Body of pancreas (tissue), 4 donors: ENCODE results near the gene NUDT13. TPM values are rescaled to one million over a fixed set of nuclear protein-coding genes. Genes with fewer than 3 reads are reported as not detected.

Experiments used
- ATAC-seq: fragments of 150-250 bp; one replicate; pipeline ENCODE4 v1.9.1; 2016
- DNase-seq, 4 donors: peaks; one replicate each; pipeline ENCODE4 v3.0.0-alpha.2; 2019
- H3K27ac ChIP-seq, 4 donors: fragments of 200-600 bp; sonication (generic); 1 replicate in 3 of 4; 2 replicates in 1 of 4; pipeline versions ENCODE4 v1.5.1 to v1.6.1; 2016 to 2019; ENCODE audit warnings: mild to moderate bottlenecking in 1 of 4, mixed read lengths in 1 of 4, moderate library complexity in 1 of 4
- H3K27me3 ChIP-seq, 2 donors: fragments of 200-600 bp; sonication (generic); one replicate each; pipeline ENCODE4 v1.6.0; 2016; ENCODE audit warnings: mild to moderate bottlenecking in 1 of 2
- H3K36me3 ChIP-seq, 2 donors: fragments of 200-600 bp; sonication (generic); replicated peaks in 1 of 2; 2 replicates each; pipeline ENCODE4 v1.5.1; 2016; ENCODE audit warnings: low read depth in 2 of 2; ENCODE audit not compliant: insufficient read depth in 1 of 2
- H3K4me1 ChIP-seq: fragments of 200-600 bp; sonication (generic); one replicate; pipeline ENCODE4 v1.6.0; 2016
- H3K4me3 ChIP-seq, 2 donors: fragments of 200-600 bp; sonication (generic); 1 replicate in 1 of 2; 2 replicates in 1 of 2; pipeline ENCODE4 v1.5.1; 2016 to 2019
- H3K9me3 ChIP-seq, 3 donors: fragments of 200-600 bp; sonication (generic); 1 replicate in 2 of 3; 2 replicates in 1 of 3; pipeline ENCODE4 v1.5.1; 2016
- CTCF ChIP-seq, 7 experiments: fragments of 450-650 bp in 4 of 7; fragments of 200-600 bp in 3 of 7; sonication (generic) in 3 of 7; IDR thresholded peaks; one replicate each; pipeline ENCODE4 v1.5.1; 2016 to 2019; ENCODE audit warnings: antibody characterized with exemption in 7 of 7
- POLR2A ChIP-seq, 3 donors: fragments of 450-650 bp; IDR thresholded peaks; one replicate each; pipeline ENCODE4 v1.6.1; 2016; ENCODE audit warnings: antibody characterized with exemption in 3 of 3, mild to moderate bottlenecking in 2 of 3
- WGBS, 2 donors: methylation state at CpG; one replicate each; pipeline ENCODE4 v1.1.5; 2017; 5-methylcytosine and 5-hydroxymethylcytosine counted together
- intact Hi-C: fragments of 100-400 bp; cut with DNase I; formaldehyde crosslinking; loops from one replicate; pipeline ENCODE4 v1.15.1; 2023
- total RNA-seq, 2 donors: library from RNA; depleted of rRNA; stranded (reverse); fragments of >200 nt; gene quantifications; one replicate each; pipeline ENCODE4 v1.1.0, GENCODE V29; 2016

The NUDT13 gene
- total RNA-seq, 2 donors from 2014 or later = 2.3 to 3.3 TPM

DNA sequence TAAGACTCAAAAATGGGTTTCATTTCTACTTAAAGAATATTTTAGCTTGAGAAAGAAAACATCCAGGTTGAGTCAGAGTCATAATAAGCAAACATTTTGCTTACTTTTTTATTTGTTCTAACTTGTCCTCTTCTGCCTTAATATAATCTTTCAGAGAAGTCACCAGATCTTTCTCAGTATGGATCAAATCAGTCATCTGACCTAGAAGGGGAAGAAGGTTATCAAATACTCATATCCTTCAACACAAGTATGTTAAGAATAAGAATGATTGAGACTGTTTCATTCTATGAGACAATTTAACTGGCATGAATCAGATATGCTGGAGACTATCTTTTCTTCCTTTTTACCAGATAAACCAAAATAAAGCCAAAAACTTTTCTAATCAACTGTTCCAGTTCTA is 36.6 kb upstream of the NUDT13 start:
- TF ChIP-seq CTCF (IDR thresholded peaks at IDR 0.05) = no peak
- TF ChIP-seq POLR2A (IDR thresholded peaks at IDR 0.05) = no peak
- no peaks in the 10 kb centered on the region for H3K27me3 ChIP-seq
- intact Hi-C loops = no loop called here
- H3K36me3 ChIP-seq = peaks cover 0 to 3% of the 10 kb centered on the region in 2 donors
- DNase-seq = no peak
- no peak for ATAC-seq
- H3K27ac ChIP-seq = no peak overlapping the region
- H3K9me3 ChIP-seq = no peaks in the 10 kb centered on the region
- no peak overlapping the region for H3K4me3 ChIP-seq
- H3K4me1 ChIP-seq = peaks cover 9% of the 10 kb centered on the region

DNA sequence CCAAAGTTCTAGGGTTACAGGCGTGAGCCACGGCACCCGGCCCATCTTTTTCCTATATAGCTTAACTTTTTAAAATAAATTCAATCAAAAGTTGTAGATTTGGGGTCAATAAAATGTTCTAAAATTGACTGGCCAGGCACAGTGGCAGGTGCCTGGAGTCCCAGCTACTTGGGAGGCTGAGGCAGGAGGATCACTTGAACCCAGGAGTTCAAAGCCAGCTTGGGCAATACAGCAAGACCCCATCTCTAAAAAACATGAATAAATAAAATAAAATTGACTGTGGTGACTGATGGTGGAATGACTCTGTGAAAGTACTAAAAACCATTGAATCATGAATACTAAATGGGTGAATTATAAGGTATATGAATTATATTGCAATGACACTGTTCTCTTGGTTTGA is 34.4 kb upstream of the NUDT13 start:
- Histone ChIP-seq H3K27ac (no peak overlapping the region), H3K36me3 (peaks cover 0 to 3% of the 10 kb centered on the region in 2 donors), H3K9me3 (no peaks in the 10 kb centered on the region), H3K27me3 (no peaks in the 10 kb centered on the region), H3K4me1 (peaks cover 9% of the 10 kb centered on the region), H3K4me3 (no peak overlapping the region)
- ATAC-seq (no peak), DNase-seq (no peak)
- 90 to 91% methylated on average over 3 of the region's 3 CpGs for WGBS, 2 donors
- intact Hi-C loops = no loop called here
- no peak for TF ChIP-seq POLR2A (IDR thresholded peaks at IDR 0.05)
- no peak for TF ChIP-seq CTCF (IDR thresholded peaks at IDR 0.05)

DNA sequence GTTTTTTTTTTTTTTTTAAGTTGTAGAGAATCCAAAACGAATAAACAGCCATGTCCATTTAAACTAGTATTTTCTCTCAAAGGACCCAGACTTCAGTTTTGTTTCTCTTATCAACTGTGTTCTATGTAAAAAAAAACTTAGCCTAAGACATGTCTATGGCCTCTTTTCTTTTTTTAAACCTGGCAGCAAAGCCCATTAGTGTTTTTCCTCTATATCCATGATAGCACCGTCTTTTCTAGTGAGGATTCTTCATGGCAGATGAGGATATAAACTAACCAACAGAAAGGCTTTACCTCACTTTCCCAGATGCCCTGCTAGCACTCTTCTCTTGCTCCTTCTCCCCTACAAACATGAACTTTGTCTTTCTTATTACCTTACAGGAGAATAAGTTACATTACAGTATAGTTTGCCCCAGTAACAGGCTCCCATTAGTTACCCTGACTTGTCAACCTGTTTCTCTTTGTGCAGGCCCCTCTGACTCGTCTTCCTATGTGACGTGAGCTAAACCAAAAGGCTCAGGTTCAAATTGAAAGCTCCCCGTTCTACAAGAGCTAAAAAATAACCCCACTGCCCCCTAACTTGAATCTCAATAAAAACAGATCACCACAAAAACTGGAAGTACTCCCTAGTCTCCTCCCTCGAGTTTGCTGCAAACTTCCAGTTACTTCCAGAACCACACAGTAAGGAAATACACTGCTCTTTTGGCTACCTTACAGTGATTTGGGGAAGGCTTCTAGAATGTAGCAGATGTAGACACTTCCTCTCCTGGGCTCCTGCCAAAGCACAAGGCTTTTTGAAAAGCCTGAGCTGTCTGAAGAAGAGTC is 33.7 kb upstream of the NUDT13 start:
- Histone ChIP-seq H3K27ac (peak overlapping the region in 2 of 4 donors; percentile 1 to 13), H3K4me1 (peaks cover 9% of the 10 kb centered on the region), H3K27me3 (no peaks in the 10 kb centered on the region), H3K9me3 (no peaks in the 10 kb centered on the region), H3K4me3 (no peak overlapping the region), H3K36me3 (peaks cover 0 to 3% of the 10 kb centered on the region in 2 donors)
- intact Hi-C loops = no loop called here
- TF ChIP-seq POLR2A (IDR thresholded peaks at IDR 0.05) (no peak), CTCF (IDR thresholded peaks at IDR 0.05) (no peak)
- peak in 3 of 4 donors; percentile 46 to 62 (median 58) for DNase-seq
- ATAC-seq = no peak
- 61 to 62% methylated on average over 6 of the region's 6 CpGs for WGBS, 2 donors

GRCh38 chr10:73079779-73080541 is 30.3 kb upstream of the NUDT13 start:
- 46 to 56% methylated on average over 3 of the region's 3 CpGs for whole genome bisulfite sequencing, 2 donors
- intact Hi-C loops = no loop called here
- DNase-seq = no peak
- H3K36me3 ChIP-seq = no peaks in the 10 kb centered on the region
- no peak overlapping the region for H3K27ac ChIP-seq
- no peak overlapping the region for H3K4me3 ChIP-seq
- H3K9me3 ChIP-seq = no peaks in the 10 kb centered on the region
- no peak for TF ChIP-seq POLR2A (IDR thresholded peaks at IDR 0.05)
- no peak for TF ChIP-seq CTCF (IDR thresholded peaks at IDR 0.05)
- peaks cover 24% of the 10 kb centered on the region for H3K4me1 ChIP-seq
- no peaks in the 10 kb centered on the region for H3K27me3 ChIP-seq
- ATAC-seq = no peak
